H1 (cell line): ENCODE data around the gene MIB2. TPM values are rescaled to one million over a fixed set of nuclear protein-coding genes. Genes with fewer than 3 reads are reported as not detected.
A peak's percentile ranks its signal among the peaks of the same experiment; 100 is the strongest.

ENCODE experiments used
- CTCF ChIA-PET: fragments of 300-600 bp; sonication (Branson Sonifier 250); formaldehyde crosslinking; loops from one replicate; lab custom pipeline; 2021; ENCODE audit not compliant: partially characterized antibody; lab: Charles Lee
- POLR2A ChIA-PET: fragments of 300-600 bp; sonication (Branson Sonifier 250); formaldehyde crosslinking; loops from one replicate; lab custom pipeline; 2021; ENCODE audit warnings: inconsistent platforms; ENCODE audit not compliant: partially characterized antibody; lab: Charles Lee
- DNase-seq, 2 experiments: peaks; one replicate each; pipeline versions ENCODE4 v3.0.0 to v3.0.0-alpha.2; 2010 to 2022; ENCODE audit warnings: low spot score in 2 of 2, low read depth in 1 of 2, mixed read lengths in 1 of 2
- FAIRE-seq: peaks from 2 replicates; lab custom pipeline; 2011; peaks lifted over from hg19 to GRCh38; lab: Jason Lieb, UNC
- H2AFZ ChIP-seq: 2 replicates; pipeline ENCODE4 v1.8.1; 2012; ENCODE audit warnings: low read length, inconsistent platforms
- H2AK5ac ChIP-seq: 2 replicates; pipeline ENCODE4 v1.6.1; 2013; ENCODE audit warnings: low read depth, low read length
- H2BK120ac ChIP-seq: replicated peaks from 2 replicates; pipeline ENCODE3; 2013; ENCODE audit warnings: low read depth, low read length, inconsistent platforms
- H2BK12ac ChIP-seq: 2 replicates; pipeline ENCODE4 v1.6.1; 2013; ENCODE audit warnings: low read depth, low read length
- H2BK15ac ChIP-seq: 2 replicates; pipeline ENCODE4 v1.6.1; 2013; ENCODE audit warnings: low read length
- H2BK20ac ChIP-seq: 2 replicates; pipeline ENCODE4 v1.6.1; 2013; ENCODE audit warnings: low read length
- H2BK5ac ChIP-seq: 2 replicates; pipeline ENCODE4 v1.6.1; 2013; ENCODE audit warnings: low read depth, low read length
- H3K14ac ChIP-seq: 2 replicates; pipeline ENCODE4 v1.6.1; 2013; ENCODE audit warnings: inconsistent platforms; ENCODE audit not compliant: insufficient read length
- H3K18ac ChIP-seq: 2 replicates; pipeline ENCODE4 v1.6.1; 2013; ENCODE audit warnings: low read length; ENCODE audit errors: extremely low read depth
- H3K23ac ChIP-seq: 2 replicates; pipeline ENCODE4 v1.6.1; 2013; ENCODE audit warnings: inconsistent platforms; ENCODE audit not compliant: insufficient read length
- H3K23me2 ChIP-seq: 2 replicates; pipeline ENCODE4 v1.6.1; 2013; ENCODE audit warnings: low read depth, low read length
- H3K27ac ChIP-seq: 2 replicates; pipeline ENCODE4 v1.6.1; 2011; ENCODE audit warnings: low read depth, low read length, inconsistent platforms
- H3K27me3 ChIP-seq, 4 experiments: replicated peaks in 1 of 4; 1 replicate in 1 of 4; 2 replicates in 3 of 4; pipeline versions ENCODE4 v1.6.1 to v1.8.1; 2011 to 2013; ENCODE audit warnings: low read length in 3 of 4, mild to moderate bottlenecking in 3 of 4, inconsistent platforms in 2 of 4, mixed read lengths in 2 of 4, moderate library complexity in 1 of 4; ENCODE audit not compliant: control insufficient read depth in 3 of 4, insufficient read depth in 3 of 4; ENCODE audit errors: extremely low read depth in 1 of 4
- H3K36me3 ChIP-seq, 4 experiments: 2 replicates each; pipeline versions ENCODE4 v1.6.1 to v1.8.1; 2011 to 2013; ENCODE audit warnings: mild to moderate bottlenecking in 4 of 4, low read length in 3 of 4, moderate library complexity in 2 of 4, control low read depth in 1 of 4, inconsistent platforms in 1 of 4; ENCODE audit not compliant: insufficient read depth in 4 of 4, control insufficient read depth in 2 of 4
- H3K4ac ChIP-seq: replicated peaks from 2 replicates; pipeline ENCODE3; 2013; ENCODE audit warnings: low read length, low read depth, mixed read lengths, inconsistent platforms; ENCODE audit not compliant: insufficient read length
- H3K4me1 ChIP-seq, 4 experiments: replicated peaks in 1 of 4; 1 replicate in 1 of 4; 2 replicates in 3 of 4; pipeline versions ENCODE4 v1.6.1 to v1.8.1; 2011 to 2013; ENCODE audit warnings: low read length in 3 of 4, inconsistent platforms in 2 of 4, mixed read lengths in 1 of 4; ENCODE audit not compliant: insufficient read depth in 4 of 4, control insufficient read depth in 3 of 4
- H3K4me2 ChIP-seq, 2 experiments: 2 replicates each; pipeline versions ENCODE4 v1.6.1 to v1.8.1; 2011 to 2013; ENCODE audit warnings: low read depth in 2 of 2, low read length in 2 of 2, control low read depth in 1 of 2, inconsistent platforms in 1 of 2, mild to moderate bottlenecking in 1 of 2; ENCODE audit not compliant: insufficient read depth in 1 of 2
- H3K4me3 ChIP-seq, 4 experiments: fragments of 200-600, 300-600 bp in 1 of 4; sonication (generic), shearing (Covaris generic), sonication (Bioruptor Twin) in 1 of 4; 2 replicates each; pipeline versions ENCODE4 v1.5.1 to v1.8.1; 2011 to 2016; ENCODE audit warnings: low read length in 4 of 4, low read depth in 3 of 4, control low read depth in 2 of 4, inconsistent platforms in 2 of 4, mild to moderate bottlenecking in 2 of 4, mixed read lengths in 1 of 4, moderate library complexity in 1 of 4; ENCODE audit not compliant: insufficient read depth in 2 of 4; ENCODE audit errors: extremely low read depth in 1 of 4
- H3K56ac ChIP-seq: replicated peaks from 2 replicates; pipeline ENCODE3; 2013; ENCODE audit warnings: low read depth, mild to moderate bottlenecking, mixed read lengths, low read length, inconsistent platforms; ENCODE audit not compliant: insufficient read length
- H3K79me1 ChIP-seq: 2 replicates; pipeline ENCODE4 v1.6.1; 2013; ENCODE audit warnings: low read depth, low read length, control low read depth
- H3K79me2 ChIP-seq, 2 experiments: 2 replicates each; pipeline versions ENCODE4 v1.6.1 to v1.8.1; 2012 to 2013; ENCODE audit warnings: low read length in 2 of 2, mild to moderate bottlenecking in 2 of 2, inconsistent platforms in 1 of 2; ENCODE audit not compliant: insufficient read depth in 2 of 2, control insufficient read depth in 1 of 2
- H3K9ac ChIP-seq, 4 experiments: replicated peaks in 1 of 4; 1 replicate in 1 of 4; 2 replicates in 3 of 4; pipeline versions ENCODE4 v1.6.1 to v1.8.1; 2011 to 2013; ENCODE audit warnings: low read depth in 3 of 4, low read length in 3 of 4, control low read depth in 2 of 4, mild to moderate bottlenecking in 2 of 4, moderate library complexity in 2 of 4, inconsistent platforms in 1 of 4; ENCODE audit errors: extremely low read depth in 1 of 4
- H3K9me3 ChIP-seq, 2 experiments: 2 replicates each; pipeline versions ENCODE4 v1.6.1 to v1.8.1; 2012 to 2013; ENCODE audit warnings: mild to moderate bottlenecking in 2 of 2, moderate library complexity in 2 of 2, control low read depth in 1 of 2, inconsistent platforms in 1 of 2, low read depth in 1 of 2, low read length in 1 of 2, mixed read lengths in 1 of 2; ENCODE audit not compliant: insufficient read depth in 2 of 2
- H4K20me1 ChIP-seq, 2 experiments: replicated peaks in 1 of 2; 2 replicates each; pipeline versions ENCODE3 to v1.8.1; 2011 to 2013; ENCODE audit warnings: inconsistent platforms in 2 of 2, low read length in 2 of 2, mild to moderate bottlenecking in 1 of 2; ENCODE audit not compliant: insufficient read depth in 2 of 2, control insufficient read depth in 1 of 2
- H4K5ac ChIP-seq: 2 replicates; pipeline ENCODE4 v1.6.1; 2013; ENCODE audit warnings: low read length, low read depth, mixed read lengths, inconsistent platforms; ENCODE audit not compliant: insufficient read length
- H4K8ac ChIP-seq: 2 replicates; pipeline ENCODE4 v1.8.0; 2013; ENCODE audit warnings: mild to moderate bottlenecking, moderate library complexity, low read length, inconsistent platforms; ENCODE audit not compliant: insufficient read depth; ENCODE audit errors: extremely low read depth
- H4K91ac ChIP-seq: replicated peaks from 2 replicates; pipeline ENCODE3; 2013; ENCODE audit warnings: low read length, mixed read lengths, inconsistent platforms; ENCODE audit not compliant: insufficient read length
- CREB1 ChIP-seq: IDR thresholded peaks from 2 replicates; pipeline ENCODE4 v1.6.1; 2012; ENCODE audit warnings: inconsistent platforms
- CTCF ChIP-seq, 3 experiments: IDR thresholded peaks; 1 replicate in 2 of 3; 2 replicates in 1 of 3; pipeline versions ENCODE4 v1.5.1 to v1.6.1; 2011; ENCODE audit warnings: low read length in 3 of 3, mild to moderate bottlenecking in 3 of 3, inconsistent platforms in 2 of 3, low read depth in 1 of 3, moderate library complexity in 1 of 3; ENCODE audit not compliant: insufficient read depth in 1 of 3; ENCODE audit errors: control extremely low read depth in 1 of 3
- GABPA ChIP-seq: IDR thresholded peaks from 2 replicates; pipeline ENCODE4 v1.6.1; 2011; ENCODE audit warnings: mild to moderate bottlenecking, low read length, moderate library complexity, borderline replicate concordance; ENCODE audit not compliant: insufficient read depth
- NANOG ChIP-seq: IDR thresholded peaks from 2 replicates; pipeline ENCODE4 v1.6.1; 2011; ENCODE audit warnings: low read length, low read depth, mild to moderate bottlenecking, inconsistent platforms; ENCODE audit not compliant: insufficient read depth, poor library complexity, severe bottlenecking
- RAD21 ChIP-seq, 2 experiments: IDR thresholded peaks in 1 of 2; conservative IDR thresholded peaks in 1 of 2; 2 replicates each; pipeline ENCODE4 v1.6.1; 2011; ENCODE audit warnings: low read depth in 2 of 2, low read length in 2 of 2, improper control_type of control experiment in 1 of 2, inconsistent platforms in 1 of 2, mild to moderate bottlenecking in 1 of 2, moderate library complexity in 1 of 2
- WGBS, 2 experiments: shearing (Covaris generic) in 1 of 2; methylation state at CpG; one replicate each; pipeline versions ENCODE4 v1.1.6 to v1.1.7; 2013 to 2015; ENCODE audit warnings: low lambda C conversion rate in 2 of 2, mixed read lengths in 2 of 2, inconsistent platforms in 1 of 2, low coverage in 1 of 2, missing lambda C conversion rate in 1 of 2; ENCODE audit not compliant: insufficient replicate concordance in 2 of 2, insufficient coverage in 1 of 2, insufficient read length in 1 of 2; ENCODE audit errors: extremely low coverage in 1 of 2, missing lambda C conversion rate in 1 of 2; 5-methylcytosine and 5-hydroxymethylcytosine counted together
- polyA plus RNA-seq, 7 experiments: library from polyadenylated mRNA; depleted of rRNA in 3 of 7; stranded (reverse) in 5 of 7; unstranded in 2 of 7; fragments of >200 nt in 5 of 7; fragments of 200-250 nt in 2 of 7; gene quantifications; 1 replicate in 5 of 7; 2 replicates in 1 of 7; 4 replicates in 1 of 7; pipeline versions ENCODE4 v1.2.1 to v1.2.3, GENCODE V29; 2011 to 2013; ENCODE audit warnings: missing spikeins in 2 of 7, mixed read lengths in 2 of 7
- total RNA-seq: library from RNA; stranded (reverse); fragmentation: NEBNext Ultra II Directional; extraction: Animal tissue kit (Norgen Biotek cat#: 25700); gene quantifications from 2 replicates; pipeline ENCODE4 v1.2.1, GENCODE V29; 2021

The MIB2 gene
- total and polyA plus RNA-seq, 2 of the 8 experiments (the other 6 are each of a cell fraction or from before 2014, with no cell fraction given), result 32.5 to 60.0 TPM

- no peak overlapping the region for H3K4ac ChIP-seq
- no peak overlapping the region for H3K14ac ChIP-seq
- H3K36me3 ChIP-seq, result peaks cover 0 to 24% (median 13%) of the 10 kb centered on the region in 4 experiments; a peak in 5 of 8 replicates
- no peak overlapping the region for H2BK15ac ChIP-seq
- FAIRE-seq, result no peak
- H3K18ac ChIP-seq, result no peak overlapping the region
- H2BK120ac ChIP-seq, result no peak overlapping the region
- no peak overlapping the region for H4K8ac ChIP-seq
- no peak overlapping the region for H3K27ac ChIP-seq
- no peak overlapping the region for H4K5ac ChIP-seq
- no peak overlapping the region for H2BK20ac ChIP-seq
- H4K91ac ChIP-seq, result no peak overlapping the region
- H2BK12ac ChIP-seq, result no peak overlapping the region
- 90% methylated on average over 23 of the region's 25 CpGs; no CpG with 5 or more reads in 1 of the 2 experiments for WGBS, 2 experiments
- H2AK5ac ChIP-seq, result no peak overlapping the region
- H2BK5ac ChIP-seq, result no peak overlapping the region
- no peak overlapping the region; a peak in 1 of 7 replicates for H3K9ac ChIP-seq
- H2AFZ ChIP-seq, result no peak overlapping the region
- no peak overlapping the region for H3K23ac ChIP-seq
- DNase-seq, result peak in 1 of 2 experiments; percentile 88
- no peaks in the 10 kb centered on the region for H3K4me1 ChIP-seq
- H4K20me1 ChIP-seq, result peaks cover 0 to 5% of the 10 kb centered on the region in 2 experiments
- H3K4me3 ChIP-seq, result no peak overlapping the region
- no peaks in the 10 kb centered on the region for H3K9me3 ChIP-seq
- no peaks in the 10 kb centered on the region for H3K79me1 ChIP-seq
- no peaks in the 10 kb centered on the region for H3K79me2 ChIP-seq
- CTCF ChIA-PET, result interaction anchor here (0.6 to 2.2 kb wide), 13 partner anchors 12 to 402 kb away, joined by 3 to 10 read pairs (median 3); no protein-coding TSS in a partner anchor
- no peaks in the 10 kb centered on the region for H3K23me2 ChIP-seq
- no peaks in the 10 kb centered on the region for H3K27me3 ChIP-seq
- H3K4me2 ChIP-seq, result no peak overlapping the region
- H3K56ac ChIP-seq, result no peak overlapping the region
- peak; percentile 62 to 85 (median 75) for TF ChIP-seq CTCF (IDR thresholded peaks at IDR 0.05; ENCODE audit: control extremely low read depth in 1 of 3, insufficient read depth in 1 of 3, low read depth in 1 of 3, low read length in 3 of 3)
- peak; percentile 46 to 55 for TF ChIP-seq RAD21 (IDR thresholded peaks at IDR 0.05 in 1 of 2, conservative IDR thresholded peaks at IDR 0.05 in 1 of 2; ENCODE audit: low read depth in 2 of 2, low read length in 2 of 2)
- peak; percentile 48 for TF ChIP-seq CREB1
- peak; percentile 15; the same call in 1 of the 2 replicates for TF ChIP-seq GABPA
- no peak for TF ChIP-seq NANOG
- POLR2A ChIA-PET, result interaction anchor here (0.9 to 1.6 kb wide), 5 partner anchors 10 to 18 kb away, joined by 3 to 5 read pairs (median 4); no protein-coding TSS in a partner anchor
Measured at GRCh38 chr1:1665815-1666251, 50.5 kb downstream of the MIB2 start.
